GM23248 (cell line): ENCODE results near the gene PTPRA.

ENCODE experiments used
- EZH2 ChIP-seq: fragments of 200-600 bp; sonication (generic); IDR thresholded peaks from 2 replicates; pipeline ENCODE4 v1.6.1; 2018; ENCODE audit warnings: antibody characterized with exemption, mild to moderate bottlenecking; ENCODE audit not compliant: insufficient read depth, poor library complexity, severe bottlenecking
- EZH2phosphoT487 ChIP-seq: fragments of 200-600 bp; sonication (generic); IDR thresholded peaks from 2 replicates; pipeline ENCODE4 v1.6.1; 2018; ENCODE audit warnings: antibody characterized with exemption, moderate library complexity, mild to moderate bottlenecking, low read depth; ENCODE audit not compliant: insufficient read depth

- no peak for TF ChIP-seq EZH2phosphoT487
- no peak for TF ChIP-seq EZH2
Observed at GRCh38 chr20:3047486-3048419, 174.5 kb downstream of the PTPRA start.
